Vagina (tissue), 2 donors: Measurements from ENCODE around the gene MCF2L. TPM values are rescaled to one million over a fixed set of nuclear protein-coding genes. Genes with fewer than 3 reads are reported as not detected.

ENCODE experiments used
- DNase-seq, 2 donors: peaks; one replicate each; pipeline ENCODE4 v3.0.0-alpha.2; 2017; ENCODE audit errors: extremely low spot score in 2 of 2
- H3K27ac ChIP-seq: fragments of 200-600 bp; sonication (generic); one replicate; pipeline ENCODE4 v1.5.1; 2019
- H3K27me3 ChIP-seq: fragments of 200-600 bp; sonication (generic); one replicate; pipeline ENCODE4 v1.5.1; 2019
- H3K36me3 ChIP-seq, 2 donors: fragments of 200-600 bp; sonication (generic); one replicate each; pipeline ENCODE4 v1.5.1; 2017 to 2019
- H3K4me1 ChIP-seq: fragments of 200-600 bp; sonication (generic); one replicate; pipeline ENCODE4 v1.5.1; 2019
- H3K4me3 ChIP-seq, 2 donors: fragments of 200-600 bp; sonication (generic); 1 replicate in 1 of 2; 2 replicates in 1 of 2; pipeline ENCODE4 v1.5.1; 2016 to 2019
- H3K9me3 ChIP-seq: fragments of 200-600 bp; sonication (generic); one replicate; pipeline ENCODE4 v1.5.1; 2019
- POLR2A ChIP-seq, 2 donors: fragments of 450-650 bp; IDR thresholded peaks; one replicate each; pipeline ENCODE4 v1.6.1; 2017; ENCODE audit warnings: antibody characterized with exemption in 2 of 2, mild to moderate bottlenecking in 2 of 2, moderate library complexity in 2 of 2
- POLR2AphosphoS5 ChIP-seq, 2 donors: sonication (generic); formaldehyde crosslinking; IDR thresholded peaks; one replicate each; pipeline ENCODE4 v1.9.0; 2017; ENCODE audit warnings: antibody characterized with exemption in 2 of 2, mild to moderate bottlenecking in 2 of 2, low read depth in 1 of 2; ENCODE audit not compliant: insufficient read depth in 1 of 2
- intact Hi-C: fragments of 100-400 bp; cut with DNase I; formaldehyde crosslinking; loops from one replicate; pipeline ENCODE4 v1.15.1; 2023
- total RNA-seq: library from RNA; depleted of rRNA; stranded (reverse); fragments of >200 nt; gene quantifications from one replicate; pipeline ENCODE4 v1.2.3, GENCODE V29; 2016
- TF ChIP-seq, protein P1 (sequence below), 3 experiments: fragments of 450-650 bp in 2 of 3; fragments of 200-600 bp in 1 of 3; sonication (generic) in 1 of 3; IDR thresholded peaks; one replicate each; pipeline ENCODE4 v1.5.1; 2017 to 2019; ENCODE audit warnings: antibody characterized with exemption in 3 of 3, mild to moderate bottlenecking in 2 of 3, moderate library complexity in 2 of 3

MCF2L gene
- total RNA-seq, 1 donor from 2014 or later = 45.4 TPM

DNA sequence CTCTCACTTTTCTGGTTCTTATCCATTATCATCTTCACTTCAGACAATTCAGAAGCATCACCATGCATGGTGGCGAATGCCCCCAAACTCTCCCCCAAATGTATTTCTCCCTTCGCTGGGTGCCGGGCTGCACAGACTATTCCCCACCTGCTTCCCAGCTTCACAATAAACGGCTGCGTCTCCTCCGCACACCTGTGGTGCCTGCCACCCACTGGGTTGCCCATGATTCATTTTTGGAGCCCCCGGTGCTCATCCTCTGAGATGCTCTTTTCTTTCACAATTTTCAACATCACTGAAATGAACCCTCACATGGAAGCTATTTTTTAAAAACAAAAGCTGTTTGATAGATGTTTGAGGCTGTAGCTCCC, 150.8 kb downstream of the MCF2L start:
- intact Hi-C loops = no loop called here

DNA sequence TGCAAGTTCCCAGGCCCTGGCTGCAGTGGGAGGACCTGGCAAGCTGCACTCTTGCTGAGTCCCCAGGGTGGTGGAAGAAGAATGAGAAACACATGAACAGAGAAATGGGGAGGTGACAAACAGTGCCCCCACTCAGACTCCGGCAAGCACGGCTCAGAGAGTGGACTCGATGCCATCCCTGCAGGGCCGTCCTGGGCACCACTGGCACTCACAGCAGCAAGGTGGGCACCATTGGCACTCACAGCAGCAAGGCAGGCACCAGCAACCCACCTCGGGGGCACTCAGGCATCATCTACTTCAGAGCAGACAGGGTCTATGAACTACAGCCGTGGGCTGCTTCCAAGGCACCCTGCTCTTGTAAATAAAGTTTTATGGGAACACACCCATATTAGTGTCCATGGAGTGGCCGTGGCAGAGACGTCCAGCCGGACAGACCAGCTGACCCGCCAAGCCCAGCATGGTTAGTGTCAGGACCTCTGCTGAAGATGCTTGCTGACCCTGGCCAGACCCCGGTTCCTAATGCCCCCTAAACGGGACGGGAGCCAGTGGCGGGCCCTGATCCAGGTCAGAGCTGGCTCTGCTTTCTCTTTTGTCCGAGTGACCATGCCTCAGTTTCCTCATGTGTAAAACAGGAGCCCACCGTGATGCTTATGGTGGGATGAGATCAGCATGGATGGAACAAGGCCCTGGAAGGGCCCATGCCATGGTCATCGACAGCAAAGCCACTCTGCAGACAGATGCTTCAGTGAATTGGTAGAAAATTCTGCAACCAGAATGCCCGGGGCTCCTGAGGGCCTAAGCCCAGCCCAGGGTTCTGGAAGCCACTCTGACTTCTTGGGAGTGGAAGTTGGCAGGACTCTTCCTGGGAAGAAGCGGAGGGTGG, 151.5 kb downstream of the MCF2L start:
- no peak overlapping the region for H3K27ac ChIP-seq
- H3K36me3 ChIP-seq = no peaks in the 10 kb centered on the region
- TF ChIP-seq, protein P1, sequence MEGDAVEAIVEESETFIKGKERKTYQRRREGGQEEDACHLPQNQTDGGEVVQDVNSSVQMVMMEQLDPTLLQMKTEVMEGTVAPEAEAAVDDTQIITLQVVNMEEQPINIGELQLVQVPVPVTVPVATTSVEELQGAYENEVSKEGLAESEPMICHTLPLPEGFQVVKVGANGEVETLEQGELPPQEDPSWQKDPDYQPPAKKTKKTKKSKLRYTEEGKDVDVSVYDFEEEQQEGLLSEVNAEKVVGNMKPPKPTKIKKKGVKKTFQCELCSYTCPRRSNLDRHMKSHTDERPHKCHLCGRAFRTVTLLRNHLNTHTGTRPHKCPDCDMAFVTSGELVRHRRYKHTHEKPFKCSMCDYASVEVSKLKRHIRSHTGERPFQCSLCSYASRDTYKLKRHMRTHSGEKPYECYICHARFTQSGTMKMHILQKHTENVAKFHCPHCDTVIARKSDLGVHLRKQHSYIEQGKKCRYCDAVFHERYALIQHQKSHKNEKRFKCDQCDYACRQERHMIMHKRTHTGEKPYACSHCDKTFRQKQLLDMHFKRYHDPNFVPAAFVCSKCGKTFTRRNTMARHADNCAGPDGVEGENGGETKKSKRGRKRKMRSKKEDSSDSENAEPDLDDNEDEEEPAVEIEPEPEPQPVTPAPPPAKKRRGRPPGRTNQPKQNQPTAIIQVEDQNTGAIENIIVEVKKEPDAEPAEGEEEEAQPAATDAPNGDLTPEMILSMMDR (IDR thresholded peaks at IDR 0.05) = no peak
- TF ChIP-seq POLR2A (IDR thresholded peaks at IDR 0.05) (no peak), POLR2AphosphoS5 (IDR thresholded peaks at IDR 0.05; ENCODE audit: insufficient read depth in 1 of 2, low read depth in 1 of 2) (no peak)
- H3K4me1 ChIP-seq = peaks cover 18% of the 10 kb centered on the region
- H3K9me3 ChIP-seq = no peaks in the 10 kb centered on the region
- no peaks in the 10 kb centered on the region for H3K27me3 ChIP-seq
- peak in 1 of 2 donors; percentile 71 for DNase-seq
- no peak overlapping the region for H3K4me3 ChIP-seq
- intact Hi-C loops = no loop called here

More for the DNA sequence above, 150.8 kb downstream of the MCF2L start:
- peak in 1 of 2 donors; percentile 34 for DNase-seq
- no peaks in the 10 kb centered on the region for H3K27me3 ChIP-seq
- H3K4me3 ChIP-seq = no peak overlapping the region
- H3K4me1 ChIP-seq = peaks cover 18% of the 10 kb centered on the region
- no peak for TF ChIP-seq POLR2AphosphoS5 (IDR thresholded peaks at IDR 0.05; ENCODE audit: insufficient read depth in 1 of 2, low read depth in 1 of 2)
- TF ChIP-seq, protein P1 (IDR thresholded peaks at IDR 0.05) = no peak
- no peaks in the 10 kb centered on the region for H3K9me3 ChIP-seq
- H3K36me3 ChIP-seq = no peaks in the 10 kb centered on the region
- no peak overlapping the region for H3K27ac ChIP-seq

DNA sequence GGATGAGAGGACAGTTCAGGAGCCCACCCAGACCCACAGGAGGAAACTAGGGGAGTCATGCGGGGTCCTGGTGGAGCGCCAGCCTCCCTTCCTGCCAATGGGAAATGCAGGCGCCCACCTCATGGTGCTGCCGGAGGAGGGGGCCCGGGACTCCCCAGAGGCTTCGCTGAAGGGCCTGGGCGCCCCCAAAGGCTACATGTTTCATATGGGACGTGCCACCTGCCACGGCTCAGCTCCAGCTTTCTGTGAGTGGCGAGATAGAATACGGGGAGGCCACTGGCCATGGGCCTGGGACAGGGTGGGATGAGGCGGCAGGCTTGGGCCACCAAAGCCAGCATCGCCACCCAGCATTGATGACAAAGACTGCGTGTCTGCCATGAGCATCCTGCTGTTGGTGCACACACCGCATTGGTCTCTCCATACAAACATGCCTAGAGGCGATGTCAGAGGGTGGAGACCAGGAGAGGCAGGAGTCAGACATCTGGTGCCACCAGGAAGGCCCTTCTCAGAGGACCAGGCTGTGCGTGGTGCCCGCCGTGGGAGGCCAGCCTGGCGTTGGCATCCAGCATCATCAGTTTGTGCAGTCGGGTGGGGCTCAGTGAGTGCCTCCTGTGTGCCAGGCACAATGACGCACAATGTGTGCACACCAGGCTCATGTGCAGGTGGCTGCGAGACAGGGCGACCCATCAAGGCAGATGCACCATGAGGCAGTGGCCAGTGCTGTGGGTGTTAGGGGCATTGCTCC, 152.3 kb downstream of the MCF2L start:
- peaks cover 18% of the 10 kb centered on the region for H3K4me1 ChIP-seq
- no peaks in the 10 kb centered on the region for H3K36me3 ChIP-seq
- no peak overlapping the region for H3K4me3 ChIP-seq
- intact Hi-C loops = no loop called here
- no peaks in the 10 kb centered on the region for H3K9me3 ChIP-seq
- TF ChIP-seq, protein P1 (IDR thresholded peaks at IDR 0.05) = no peak
- TF ChIP-seq POLR2AphosphoS5 (IDR thresholded peaks at IDR 0.05; ENCODE audit: insufficient read depth in 1 of 2, low read depth in 1 of 2) = no peak
- TF ChIP-seq POLR2A (IDR thresholded peaks at IDR 0.05) = no peak
- peak in 1 of 2 donors; percentile 80 for DNase-seq
- no peaks in the 10 kb centered on the region for H3K27me3 ChIP-seq
- H3K27ac ChIP-seq = peak overlapping the region; percentile 87

DNA sequence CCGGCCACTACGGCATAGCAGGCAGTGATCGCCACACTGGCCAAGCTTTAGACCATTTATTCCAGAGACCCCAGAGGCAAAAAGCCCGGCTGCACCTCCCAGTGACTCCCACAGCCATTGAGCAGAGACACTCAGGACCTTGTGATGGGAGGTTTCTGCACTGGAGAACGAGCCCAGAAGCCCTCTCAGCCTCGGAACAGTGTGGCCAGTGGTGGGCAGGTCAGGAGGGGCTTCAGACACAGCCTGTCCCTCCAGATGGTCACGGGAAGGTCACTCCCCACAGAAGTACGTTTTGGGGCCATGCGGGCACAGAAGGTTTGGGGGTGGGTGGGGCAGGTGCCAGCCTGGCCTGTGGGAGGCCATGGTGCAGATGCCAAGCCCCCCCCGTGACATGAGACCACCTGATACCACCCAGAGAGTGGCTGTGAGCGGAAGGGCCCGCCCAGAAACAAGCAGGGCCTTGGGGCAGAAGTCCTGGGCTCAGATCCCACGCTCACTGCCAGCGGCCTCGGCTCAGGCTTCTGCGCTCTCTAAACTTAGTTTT, 153.0 kb downstream of the MCF2L start:
- intact Hi-C loops = no loop called here
- DNase-seq = peak in 1 of 2 donors; percentile 84
- peak overlapping the region; percentile 38 to 39 for H3K4me3 ChIP-seq

More for the DNA sequence above, 153.0 kb downstream of the MCF2L start:
- TF ChIP-seq POLR2AphosphoS5 (IDR thresholded peaks at IDR 0.05; ENCODE audit: insufficient read depth in 1 of 2, low read depth in 1 of 2) (no peak), POLR2A (IDR thresholded peaks at IDR 0.05) (no peak)
- TF ChIP-seq, protein P1 (IDR thresholded peaks at IDR 0.05) = no peak
- peak overlapping the region; percentile 87 for H3K27ac ChIP-seq
- peaks cover 18% of the 10 kb centered on the region for H3K4me1 ChIP-seq
- H3K9me3 ChIP-seq = no peaks in the 10 kb centered on the region
- no peaks in the 10 kb centered on the region for H3K27me3 ChIP-seq
- no peaks in the 10 kb centered on the region for H3K36me3 ChIP-seq
